IPS DF 4.7 (cell line): Measurements from ENCODE around the gene LYZ.

Experiments used
- DNase-seq: peaks from one replicate; pipeline ENCODE4 v3.0.0-alpha.2; 2013; ENCODE audit warnings: low spot score; ENCODE audit errors: extremely low read depth

LYZ gene

GRCh38 chr12:69383074-69383473, 34.9 kb downstream of the LYZ start:
- no peak for DNase-seq

GRCh38 chr12:69385038-69385437, 36.9 kb downstream of the LYZ start:
- DNase-seq = no peak

DNA sequence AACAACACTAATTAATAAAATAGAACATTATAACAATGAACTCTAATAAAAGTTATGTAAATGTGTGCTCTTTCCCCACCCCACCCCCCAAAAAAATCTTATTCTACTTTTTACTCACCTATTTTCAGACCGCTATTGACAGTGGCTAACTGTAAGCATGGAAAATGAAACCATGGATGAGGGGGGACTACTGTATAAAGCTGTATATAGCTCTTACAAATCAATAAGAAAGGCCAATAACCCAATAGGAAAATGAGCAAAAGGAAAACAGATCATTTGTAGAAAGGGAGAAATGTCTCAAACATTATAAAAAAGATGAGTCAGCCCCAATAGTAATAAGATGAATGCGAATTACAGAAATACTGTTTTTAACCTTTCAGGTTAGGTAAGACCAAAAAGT, 38.7 kb downstream of the LYZ start:
- DNase-seq = no peak

- DNase-seq = no peak
These were observed 40.2 kb downstream of the LYZ start for GRCh38 chr12:69388371-69388770.

DNA sequence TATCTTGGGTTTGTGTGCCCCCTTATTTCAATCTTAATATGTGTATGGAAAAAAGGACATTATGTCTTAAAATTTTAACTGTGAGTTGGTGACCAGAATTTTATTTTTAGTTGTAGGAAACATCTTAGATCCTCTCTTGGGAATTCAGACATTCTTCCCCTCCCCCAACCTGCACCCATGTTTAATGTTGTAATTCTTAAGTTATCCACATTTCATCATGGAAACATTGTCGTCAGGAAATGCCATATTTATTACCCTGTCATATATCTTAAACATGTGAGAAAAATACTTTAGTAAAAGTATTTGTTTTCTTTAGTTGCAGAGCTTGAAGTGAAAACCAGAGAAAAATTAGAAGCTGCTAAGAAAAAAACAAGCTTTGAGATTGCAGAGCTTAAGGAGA, 41.6 kb downstream of the LYZ start:
- no peak for DNase-seq

GRCh38 chr12:69392179-69392928, 44.2 kb downstream of the LYZ start:
- DNase-seq = no peak

DNA sequence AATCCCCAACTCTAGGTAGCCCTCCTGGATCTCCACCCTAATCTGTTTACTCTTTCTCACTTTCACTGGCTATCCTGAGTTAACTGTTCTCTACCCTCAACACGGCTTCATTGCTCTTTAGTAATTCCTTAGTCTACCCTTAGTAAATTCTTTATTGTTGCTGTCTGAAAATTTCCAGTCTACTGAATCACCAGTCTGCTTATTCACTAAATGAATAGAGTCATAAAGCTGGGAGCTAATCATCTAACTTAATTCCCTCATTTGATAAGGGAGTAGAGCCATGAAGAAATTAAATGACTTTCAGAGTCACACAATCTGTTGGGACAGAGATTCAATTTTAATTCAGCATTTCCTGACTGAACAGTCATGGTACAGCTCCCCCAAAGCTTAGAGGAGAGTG, 47.9 kb downstream of the LYZ start:
- no peak for DNase-seq

DNA sequence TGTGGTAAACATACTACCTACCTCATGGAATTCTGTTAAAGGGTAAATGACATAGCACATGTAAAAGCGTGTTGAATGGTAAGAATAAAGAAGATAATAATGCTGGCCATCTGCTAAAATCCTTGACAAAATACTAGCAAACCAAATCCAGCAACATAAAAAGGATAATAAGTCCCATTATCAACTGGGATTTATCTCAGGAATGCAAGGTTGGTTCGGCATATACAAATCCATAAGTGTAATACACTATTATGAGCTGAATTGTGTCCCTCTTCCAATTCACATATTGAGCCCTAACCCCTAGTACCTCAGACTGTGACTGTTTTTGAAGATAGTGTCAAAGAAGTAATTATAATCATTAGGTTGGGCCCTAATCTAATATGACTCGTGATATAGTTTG, 48.8 kb downstream of the LYZ start:
- no peak for DNase-seq

GRCh38 chr12:69397978-69398377, 49.8 kb downstream of the LYZ start:
- DNase-seq = no peak

GRCh38 chr12:69401940-69402339, 53.8 kb downstream of the LYZ start:
- DNase-seq = no peak
